ENCODE measurements around the gene OR4F15.
"Not testable (repeated sequence)": the region's sequence is repeated elsewhere in the genome, so short reads cannot be mapped to it uniquely, and the experiment has no call there.

The OR4F15 gene

GRCh38 chr15:101811902-101812301 lies at the start of gene OR4F15:
OR4F15 (plus strand) TSS chr15:101812202; CDS start chr15:101818187, 5,985 bp downstream.
- no peak for DNase-seq (ENCODE audit: low spot score)

GRCh38 chr15:101764669-101765339 lies 47.2 kb upstream of the OR4F15 start:
- peak; percentile 12 for DNase-seq (ENCODE audit: low spot score)

GRCh38 chr15:101765340-101765671 lies 46.7 kb upstream of the OR4F15 start:
- DNase-seq (ENCODE audit: low spot score): not testable (repeated sequence)

- DNase-seq (ENCODE audit: low spot score): no peak
These were observed 46.1 kb upstream of the OR4F15 start for GRCh38 chr15:101765772-101766456.

GRCh38 chr15:101767083-101767640 lies 44.8 kb upstream of the OR4F15 start:
- not testable (repeated sequence) for DNase-seq (ENCODE audit: low spot score)

GRCh38 chr15:101772921-101773320 lies 39.1 kb upstream of the OR4F15 start:
- no peak for DNase-seq (ENCODE audit: low spot score)

GRCh38 chr15:101773496-101774100 lies 38.4 kb upstream of the OR4F15 start:
- DNase-seq (ENCODE audit: low spot score): peak; percentile 7

GRCh38 chr15:101775136-101775535 lies 36.9 kb upstream of the OR4F15 start:
- DNase-seq (ENCODE audit: low spot score): no peak

- not testable (repeated sequence) for DNase-seq (ENCODE audit: low spot score)
These were observed 33.4 kb upstream of the OR4F15 start for GRCh38 chr15:101778576-101778975.

GRCh38 chr15:101780225-101780624 lies 31.8 kb upstream of the OR4F15 start:
- not testable (repeated sequence) for DNase-seq (ENCODE audit: low spot score)

GRCh38 chr15:101781928-101782327 lies 30.1 kb upstream of the OR4F15 start:
- DNase-seq (ENCODE audit: low spot score): peak; percentile 50

GRCh38 chr15:101784644-101785043 lies 27.4 kb upstream of the OR4F15 start:
- no peak for DNase-seq (ENCODE audit: low spot score)

- not testable (repeated sequence) for DNase-seq (ENCODE audit: low spot score)
These were observed 25.6 kb upstream of the OR4F15 start for GRCh38 chr15:101786422-101786821.

GRCh38 chr15:101788001-101788400 lies 24.0 kb upstream of the OR4F15 start:
- DNase-seq (ENCODE audit: low spot score): not testable (repeated sequence)

GRCh38 chr15:101788503-101789269 lies 23.3 kb upstream of the OR4F15 start:
- DNase-seq (ENCODE audit: low spot score): not testable (repeated sequence)

- not testable (repeated sequence) for DNase-seq (ENCODE audit: low spot score)
These were observed 21.3 kb upstream of the OR4F15 start for GRCh38 chr15:101790748-101791147.

GRCh38 chr15:101793981-101794380 lies 18.0 kb upstream of the OR4F15 start:
- DNase-seq (ENCODE audit: low spot score): not testable (repeated sequence)

- DNase-seq (ENCODE audit: low spot score): no peak
These were observed 16.5 kb upstream of the OR4F15 start for GRCh38 chr15:101795455-101795854.

GRCh38 chr15:101799665-101800064 lies 12.3 kb upstream of the OR4F15 start:
- DNase-seq (ENCODE audit: low spot score): no peak

GRCh38 chr15:101801048-101801447 lies 11.0 kb upstream of the OR4F15 start:
- no peak for DNase-seq (ENCODE audit: low spot score)

- DNase-seq (ENCODE audit: low spot score): no peak
These were observed 8.8 kb upstream of the OR4F15 start, which contains the start of gene OR4F6 for GRCh38 chr15:101803209-101803608. OR4F6 (plus strand) TSS chr15:101803509; CDS start chr15:101805720, 2,211 bp downstream.

- DNase-seq (ENCODE audit: low spot score): no peak
These were observed 8.3 kb upstream of the OR4F15 start for GRCh38 chr15:101803676-101804075.

Measured in SW480 (cell line).